Stimulated activated memory B cell treated with anti-CD40 and anti-IgM and Interleukin-4, amounts not matched to agents 10 μg/mL and 1 μg/mL and 100 μg/mL, for 72 hours (primary cell): Measurements from ENCODE around the gene SMAD3.

ENCODE experiments used
- ATAC-seq: fragments of 150-1000 bp; cut with Tn5 transposase; 2 replicates; pipeline ENCODE4 v1.10.0; 2021
- H3K27ac Mint-ChIP-seq: one replicate; pipeline ENCODE4 v1.8.0; 2022; ENCODE audit warnings: mild to moderate bottlenecking, mixed read lengths
- H3K27me3 Mint-ChIP-seq: one replicate; pipeline ENCODE4 v1.8.0; 2022; ENCODE audit warnings: mixed read lengths
- H3K36me3 Mint-ChIP-seq: one replicate; pipeline ENCODE4 v1.8.0; 2022; ENCODE audit warnings: mixed read lengths
- H3K4me1 Mint-ChIP-seq: one replicate; pipeline ENCODE4 v1.8.0; 2022; ENCODE audit warnings: mixed read lengths
- H3K4me3 Mint-ChIP-seq: one replicate; pipeline ENCODE4 v1.8.0; 2022; ENCODE audit warnings: mild to moderate bottlenecking, moderate library complexity, mixed read lengths
- H3K9me3 Mint-ChIP-seq: one replicate; pipeline ENCODE4 v1.8.0; 2022; ENCODE audit warnings: mixed read lengths

The SMAD3 gene

DNA sequence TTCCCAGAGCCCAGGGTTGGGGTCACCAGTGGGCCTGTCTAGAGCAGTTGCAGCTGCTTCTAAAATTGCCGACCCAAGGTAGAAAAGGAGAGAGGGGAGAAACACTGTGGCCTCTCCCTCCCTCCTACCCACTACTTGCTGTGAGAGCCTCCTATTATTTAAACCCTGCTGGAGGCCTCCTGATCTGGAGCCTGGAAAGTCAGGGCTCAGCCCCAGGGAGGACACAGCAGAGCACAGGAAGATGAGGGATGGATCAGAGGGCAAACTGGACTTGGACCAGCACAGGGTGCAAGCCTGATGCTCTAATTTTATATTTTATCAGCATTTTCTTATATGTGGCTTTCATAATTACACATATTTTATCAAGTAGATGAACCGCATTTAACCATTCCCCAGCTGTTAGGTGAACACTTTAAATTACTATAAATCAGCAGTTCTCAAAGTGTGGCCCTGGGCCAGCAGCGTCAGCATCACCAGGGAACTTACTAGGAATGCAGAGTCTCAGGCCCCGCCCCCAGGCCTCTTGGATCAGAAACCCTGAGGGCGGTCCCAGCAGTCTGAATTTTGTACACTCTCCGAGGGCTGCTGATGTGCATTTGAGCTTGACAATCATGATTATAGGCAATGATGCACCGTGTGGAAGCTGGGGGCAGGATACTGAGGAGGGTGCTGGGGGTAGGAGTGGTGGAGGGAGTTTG lies 26.7 kb downstream of the SMAD3 start:
- ATAC-seq = no peak
- H3K36me3 Mint-ChIP-seq = peaks cover 14% of the 10 kb centered on the region
- H3K4me3 Mint-ChIP-seq = peak overlapping the region; percentile 29
- no peaks in the 10 kb centered on the region for H3K9me3 Mint-ChIP-seq
- H3K27me3 Mint-ChIP-seq = no peaks in the 10 kb centered on the region
- no peak overlapping the region for H3K27ac Mint-ChIP-seq
- peaks cover 89% of the 10 kb centered on the region for H3K4me1 Mint-ChIP-seq

DNA sequence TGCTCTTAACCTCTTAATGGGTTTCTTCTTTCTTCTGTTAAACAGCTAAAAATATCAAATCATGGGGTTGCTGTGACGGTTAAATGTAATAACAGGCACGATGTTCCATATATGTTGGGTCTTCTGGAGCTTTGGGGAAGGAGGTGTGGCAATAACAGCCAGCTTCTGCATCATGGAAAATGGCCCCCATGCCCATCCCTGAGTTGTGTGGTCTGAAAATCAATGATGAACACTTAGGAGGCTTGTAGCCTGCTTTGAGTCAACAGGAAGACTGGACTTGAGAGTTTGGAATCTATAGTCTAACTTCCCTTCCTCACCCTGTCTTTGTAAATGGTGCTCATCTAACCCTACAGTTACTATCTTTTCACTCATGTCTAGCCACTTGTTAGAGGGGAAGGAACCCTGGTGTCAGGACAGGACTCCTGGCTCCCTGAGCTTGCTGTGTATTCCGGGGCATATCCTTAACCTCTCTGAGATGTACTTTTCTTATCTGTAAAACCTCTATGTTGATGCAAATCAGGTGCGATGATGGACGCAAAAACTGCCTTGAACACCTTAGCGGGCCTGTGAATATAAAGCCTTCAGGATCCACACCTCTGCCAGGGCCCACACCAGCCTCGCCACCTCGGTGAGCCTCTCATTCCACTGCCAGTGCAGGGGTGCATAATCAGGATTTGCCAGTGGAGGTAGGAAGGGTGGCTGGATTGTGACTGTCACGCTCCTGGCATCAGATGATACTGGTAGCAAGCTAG lies 27.5 kb downstream of the SMAD3 start:
- Mint-ChIP-seq H3K36me3 (peaks cover 22% of the 10 kb centered on the region), H3K4me3 (peak overlapping the region; percentile 34), H3K27me3 (no peaks in the 10 kb centered on the region), H3K27ac (no peak overlapping the region), H3K4me1 (peaks cover 81% of the 10 kb centered on the region), H3K9me3 (no peaks in the 10 kb centered on the region)
- no peak for ATAC-seq

DNA sequence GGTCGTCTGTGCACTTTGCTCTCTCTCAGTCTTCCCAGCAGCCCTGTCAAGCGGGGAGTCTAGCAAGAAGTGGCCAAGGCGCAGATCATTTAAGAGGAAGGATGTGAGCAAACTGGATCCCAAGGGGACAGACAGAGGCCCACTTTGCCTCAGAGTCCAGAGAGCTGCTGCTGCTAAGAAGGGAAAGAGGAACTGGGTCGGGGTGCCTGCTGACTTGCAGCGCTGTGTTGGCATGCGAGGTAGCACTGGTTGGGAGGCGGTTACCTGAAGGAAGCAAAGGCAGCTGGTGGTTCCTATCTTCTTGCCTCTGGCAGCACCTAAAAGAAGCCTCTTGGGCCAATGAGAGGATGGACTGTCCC lies 28.1 kb downstream of the SMAD3 start:
- ATAC-seq = peak; percentile 96
- Mint-ChIP-seq H3K27ac (no peak overlapping the region), H3K4me3 (peak overlapping the region; percentile 34), H3K4me1 (peaks cover 76% of the 10 kb centered on the region), H3K36me3 (peaks cover 23% of the 10 kb centered on the region), H3K9me3 (no peaks in the 10 kb centered on the region), H3K27me3 (no peaks in the 10 kb centered on the region)

DNA sequence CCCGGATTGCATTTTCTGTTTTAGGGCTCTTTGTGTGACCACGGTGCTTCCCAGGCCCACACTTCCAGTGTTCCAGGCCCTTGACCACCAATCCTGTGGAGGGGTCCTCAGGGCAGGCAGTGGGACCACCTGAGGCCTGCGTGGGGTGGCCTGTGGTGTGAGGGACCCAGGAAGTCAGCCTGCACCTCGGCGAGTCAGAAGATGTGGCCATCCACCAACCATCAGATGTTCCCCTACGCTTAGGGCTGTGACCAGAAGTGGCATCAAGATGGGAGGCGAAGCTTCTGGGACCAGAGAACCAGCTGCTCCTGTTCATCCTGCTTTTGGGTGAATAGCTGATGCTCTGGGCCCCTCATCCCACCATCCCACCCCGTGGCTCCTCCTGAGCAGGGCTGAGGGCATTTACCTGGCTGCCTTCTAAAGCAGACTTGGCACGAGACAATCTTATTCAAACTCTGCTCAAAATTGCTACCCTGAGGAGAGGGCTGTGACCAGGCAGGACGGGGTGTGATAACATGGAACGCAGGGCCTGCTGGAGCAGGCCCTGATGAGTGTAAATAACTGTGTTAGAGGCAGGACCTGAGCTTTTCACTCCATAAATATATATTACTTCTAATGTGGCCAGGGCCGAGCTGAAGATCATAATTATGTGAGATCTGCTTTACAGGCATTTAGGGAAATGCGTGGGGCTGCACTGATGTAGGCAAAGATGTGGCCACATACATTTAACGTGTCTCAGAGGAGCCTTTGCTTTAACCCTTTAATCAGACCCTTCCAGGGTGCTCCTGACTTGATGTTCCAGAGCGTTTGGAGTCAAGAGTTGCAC lies 28.8 kb downstream of the SMAD3 start:
- Mint-ChIP-seq H3K4me1 (peaks cover 68% of the 10 kb centered on the region), H3K36me3 (peaks cover 23% of the 10 kb centered on the region), H3K4me3 (peak overlapping the region; percentile 7), H3K27ac (no peak overlapping the region), H3K27me3 (no peaks in the 10 kb centered on the region), H3K9me3 (no peaks in the 10 kb centered on the region)
- ATAC-seq = no peak

DNA sequence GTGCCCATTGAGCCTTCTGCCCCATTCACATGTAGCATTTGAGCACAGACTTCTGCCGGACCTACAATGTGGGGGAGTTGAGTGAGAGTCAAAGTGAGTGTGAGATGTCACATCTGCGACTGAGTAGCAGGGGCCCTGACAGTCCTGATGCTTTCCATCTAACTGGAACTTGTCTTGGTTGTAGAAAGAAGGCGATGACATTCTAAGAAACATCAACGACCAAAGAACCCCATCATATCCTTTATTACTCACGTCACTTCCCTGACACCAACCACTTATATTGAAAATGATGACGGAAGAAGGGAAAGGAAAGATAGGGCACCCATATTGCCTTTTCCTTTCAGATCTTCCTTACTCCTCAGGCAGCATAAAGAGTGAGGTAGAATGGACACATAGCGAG lies 30.5 kb downstream of the SMAD3 start:
- ATAC-seq = no peak
- Mint-ChIP-seq H3K4me1 (peaks cover 51% of the 10 kb centered on the region), H3K36me3 (peaks cover 23% of the 10 kb centered on the region), H3K4me3 (no peak overlapping the region), H3K9me3 (no peaks in the 10 kb centered on the region), H3K27me3 (no peaks in the 10 kb centered on the region), H3K27ac (no peak overlapping the region)

DNA sequence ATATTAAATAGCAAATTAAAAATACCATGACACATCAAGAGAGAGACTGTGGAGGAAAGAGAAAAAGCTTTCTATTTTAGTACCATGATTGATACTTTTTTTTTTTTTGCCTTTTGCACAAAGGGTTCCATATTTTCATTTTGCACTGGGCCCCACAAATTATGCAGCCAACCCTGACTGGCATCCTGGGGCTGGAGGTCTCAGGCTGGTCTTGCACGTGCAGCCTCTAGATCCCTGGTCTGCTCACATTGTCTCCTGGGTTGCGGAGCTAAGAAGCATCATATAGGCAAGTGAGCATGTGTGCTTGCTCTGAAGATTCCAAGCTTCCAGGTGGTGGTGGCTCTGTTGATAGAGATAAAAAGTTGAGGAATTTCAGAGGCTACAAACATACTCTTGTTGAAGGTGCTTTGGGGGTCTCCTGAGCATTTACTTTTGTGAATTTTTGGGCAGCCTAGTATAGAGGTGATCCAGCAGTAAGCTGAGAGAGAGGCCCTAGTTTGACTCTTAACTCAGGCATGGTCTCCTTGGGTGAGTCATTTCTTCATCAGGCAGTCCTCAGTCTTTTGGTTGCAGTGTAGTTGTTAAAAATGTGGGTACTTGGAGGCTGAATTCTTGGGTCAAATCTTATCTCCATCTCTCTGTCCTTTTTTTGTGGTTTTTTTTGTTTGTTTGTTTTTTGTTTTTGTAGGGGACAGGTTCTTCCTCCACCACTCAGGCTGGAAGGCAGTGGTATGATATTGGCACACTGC lies 31.3 kb downstream of the SMAD3 start:
- Mint-ChIP-seq H3K36me3 (peaks cover 23% of the 10 kb centered on the region), H3K4me3 (no peak overlapping the region), H3K27ac (no peak overlapping the region), H3K9me3 (no peaks in the 10 kb centered on the region), H3K27me3 (no peaks in the 10 kb centered on the region), H3K4me1 (peaks cover 43% of the 10 kb centered on the region)
- ATAC-seq = no peak

DNA sequence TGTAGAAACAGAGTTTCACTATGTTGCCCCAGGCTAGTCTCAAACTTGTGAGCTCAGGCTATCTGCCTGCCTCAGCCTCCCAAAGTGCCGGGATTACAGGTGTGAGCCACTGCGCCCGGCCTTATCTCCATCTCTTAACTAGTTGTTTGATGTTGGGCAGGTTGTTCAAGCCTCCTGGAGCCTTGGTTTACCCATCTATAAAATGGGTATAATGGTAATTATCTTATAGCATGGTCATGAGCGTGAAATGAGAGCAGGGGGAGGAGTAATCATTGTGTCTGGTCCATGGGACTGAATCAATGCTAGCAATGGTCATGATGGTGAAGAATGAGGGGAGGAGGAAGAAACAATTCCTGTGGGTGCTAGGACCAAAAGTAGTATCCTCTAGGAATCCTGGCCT lies 32.0 kb downstream of the SMAD3 start:
- peaks cover 23% of the 10 kb centered on the region for H3K36me3 Mint-ChIP-seq
- ATAC-seq = no peak
- no peak overlapping the region for H3K27ac Mint-ChIP-seq
- peaks cover 36% of the 10 kb centered on the region for H3K4me1 Mint-ChIP-seq
- H3K27me3 Mint-ChIP-seq = no peaks in the 10 kb centered on the region
- H3K9me3 Mint-ChIP-seq = no peaks in the 10 kb centered on the region
- H3K4me3 Mint-ChIP-seq = no peak overlapping the region

DNA sequence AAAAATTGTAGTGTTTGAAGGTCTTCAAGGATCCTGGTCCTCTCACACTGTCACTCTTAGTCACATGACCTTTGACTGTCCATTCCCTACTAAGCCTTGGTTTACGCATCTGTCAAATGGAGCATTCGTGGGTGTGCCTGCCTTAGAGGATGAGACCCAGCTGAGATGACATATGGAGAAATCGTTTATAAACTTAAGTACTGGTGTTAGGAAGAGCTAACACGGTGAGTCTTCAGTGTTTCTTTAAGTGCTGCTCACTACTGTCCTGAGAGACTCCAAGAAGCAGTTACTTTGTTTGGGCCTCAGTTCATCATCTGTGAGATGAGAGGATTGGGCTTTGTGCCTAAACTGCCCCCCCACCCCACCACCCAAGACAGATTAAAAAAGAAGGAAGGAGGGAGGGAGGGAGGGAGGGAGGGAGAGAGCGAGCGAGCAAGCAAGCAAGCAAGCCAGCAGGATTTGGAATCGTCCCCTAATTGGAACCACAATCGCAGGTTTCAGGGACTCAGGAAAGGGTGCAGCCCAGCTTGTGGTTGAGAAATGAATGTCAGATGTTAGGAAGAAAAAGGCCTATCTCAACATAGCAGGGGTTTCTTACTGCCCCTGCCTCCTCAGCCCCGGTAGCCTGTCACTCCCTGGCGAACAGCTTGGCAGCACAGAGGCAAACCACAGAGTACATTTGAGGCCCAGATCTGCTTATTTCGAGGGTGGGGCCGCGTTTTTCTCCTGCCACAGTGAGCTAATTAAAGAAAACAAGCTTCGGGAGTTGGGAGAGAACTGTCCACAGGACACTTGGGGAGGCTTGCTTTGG lies 32.7 kb downstream of the SMAD3 start:
- Mint-ChIP-seq H3K36me3 (peaks cover 26% of the 10 kb centered on the region), H3K4me3 (no peak overlapping the region), H3K27me3 (no peaks in the 10 kb centered on the region), H3K4me1 (peaks cover 29% of the 10 kb centered on the region), H3K9me3 (no peaks in the 10 kb centered on the region), H3K27ac (no peak overlapping the region)
- no peak for ATAC-seq

DNA sequence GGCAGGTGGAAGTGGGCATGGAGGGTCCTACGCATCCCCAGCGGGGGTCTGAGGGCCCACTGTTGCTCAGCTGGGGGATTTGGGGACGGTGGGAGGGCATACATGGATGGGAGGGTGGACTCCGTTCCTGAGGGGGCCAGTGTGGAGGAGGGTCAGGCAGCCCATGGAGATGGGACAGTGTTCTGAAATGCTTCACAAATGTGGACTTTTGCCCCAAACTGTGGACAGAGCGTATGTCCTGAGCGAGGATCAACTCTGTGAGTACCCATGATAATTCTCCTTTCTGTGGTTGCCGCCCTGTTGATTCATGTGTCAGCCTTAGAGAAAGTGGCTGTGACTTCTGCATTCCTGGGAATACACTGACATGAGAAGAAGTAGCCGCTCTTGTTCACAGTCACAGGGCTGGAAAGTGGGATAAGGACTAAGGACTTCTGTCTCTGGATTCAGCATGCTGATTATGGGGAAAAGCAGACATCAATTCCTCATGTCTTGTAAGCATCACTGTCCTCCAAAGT lies 33.4 kb downstream of the SMAD3 start:
- no peaks in the 10 kb centered on the region for H3K27me3 Mint-ChIP-seq
- H3K9me3 Mint-ChIP-seq = no peaks in the 10 kb centered on the region
- peaks cover 27% of the 10 kb centered on the region for H3K36me3 Mint-ChIP-seq
- peaks cover 22% of the 10 kb centered on the region for H3K4me1 Mint-ChIP-seq
- H3K27ac Mint-ChIP-seq = no peak overlapping the region
- no peak for ATAC-seq
- no peak overlapping the region for H3K4me3 Mint-ChIP-seq

DNA sequence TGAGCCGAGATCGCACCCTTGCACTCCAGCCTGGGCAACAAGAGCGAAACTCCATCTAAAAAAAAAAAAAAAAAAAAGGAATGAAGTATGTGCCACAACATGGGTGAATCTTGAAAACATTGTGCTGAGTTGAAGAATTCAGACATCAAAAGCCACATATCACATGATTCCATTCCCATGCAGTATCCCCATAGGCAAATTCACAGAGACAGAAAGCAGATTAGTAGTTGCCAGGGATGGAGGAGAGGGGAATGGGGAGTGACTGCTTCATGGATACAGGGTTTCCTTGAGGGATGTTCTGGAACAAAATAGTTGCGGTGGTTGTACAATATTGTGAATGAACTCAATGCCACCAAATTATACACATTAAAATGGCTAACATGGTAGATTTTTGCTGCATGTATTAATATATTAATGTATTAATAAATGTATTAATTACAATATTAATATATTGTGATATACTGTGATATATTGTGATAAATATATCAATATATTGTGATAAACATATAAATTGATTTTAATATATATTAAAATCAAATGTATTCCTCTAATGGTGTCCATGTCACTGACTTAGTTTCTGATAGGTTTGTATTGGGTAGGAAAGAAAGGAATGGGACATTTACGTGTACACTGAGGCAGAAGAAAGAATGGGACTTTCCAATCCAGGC lies 34.9 kb downstream of the SMAD3 start:
- ATAC-seq = no peak

DNA sequence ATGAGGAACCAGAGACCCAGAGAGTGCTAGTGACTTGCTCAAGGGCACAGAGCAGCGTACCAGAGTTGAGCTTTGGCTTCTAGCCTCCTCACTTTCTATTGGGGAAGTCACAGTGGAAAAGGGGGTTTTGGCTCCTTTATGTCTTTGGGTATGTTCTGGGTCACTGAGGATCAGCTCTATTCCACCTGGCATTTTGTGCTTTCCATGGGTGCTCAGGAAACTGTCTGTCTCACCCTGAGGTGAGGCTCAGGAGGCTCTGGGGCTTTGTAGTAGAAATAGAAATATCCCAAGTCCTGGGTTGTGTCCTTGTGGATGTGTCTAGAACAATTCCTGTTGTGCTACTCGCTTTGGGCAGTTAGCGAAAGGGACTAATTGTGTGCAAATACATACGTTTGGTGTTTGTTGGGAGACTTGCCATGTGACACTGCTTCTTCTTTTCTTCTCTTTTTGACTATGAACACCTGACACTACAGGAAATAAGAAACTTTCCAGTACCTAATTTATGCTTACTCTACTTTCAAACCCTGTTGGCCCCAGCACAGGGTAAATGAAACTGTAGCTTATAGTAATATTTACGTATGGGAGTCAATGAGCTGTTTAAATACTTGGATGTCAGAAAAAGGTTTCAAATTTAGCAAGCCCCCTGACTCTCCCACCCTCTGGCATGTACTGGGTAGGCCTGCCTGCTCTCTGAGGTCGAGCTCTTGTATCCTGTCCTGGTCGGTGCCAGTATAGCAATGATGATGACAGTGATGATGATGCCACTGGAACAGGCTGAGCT lies 35.6 kb downstream of the SMAD3 start:
- Mint-ChIP-seq H3K36me3 (peaks cover 26% of the 10 kb centered on the region), H3K27ac (no peak overlapping the region), H3K4me3 (no peak overlapping the region), H3K4me1 (peaks cover under 1% of the 10 kb centered on the region), H3K9me3 (no peaks in the 10 kb centered on the region), H3K27me3 (no peaks in the 10 kb centered on the region)
- ATAC-seq = peak; percentile 90

More for the DNA sequence above, 34.9 kb downstream of the SMAD3 start:
- no peaks in the 10 kb centered on the region for H3K27me3 Mint-ChIP-seq
- H3K4me3 Mint-ChIP-seq = peak overlapping the region; percentile 35
- peaks cover 27% of the 10 kb centered on the region for H3K36me3 Mint-ChIP-seq
- H3K4me1 Mint-ChIP-seq = peaks cover 8% of the 10 kb centered on the region
- no peaks in the 10 kb centered on the region for H3K9me3 Mint-ChIP-seq
- no peak overlapping the region for H3K27ac Mint-ChIP-seq

DNA sequence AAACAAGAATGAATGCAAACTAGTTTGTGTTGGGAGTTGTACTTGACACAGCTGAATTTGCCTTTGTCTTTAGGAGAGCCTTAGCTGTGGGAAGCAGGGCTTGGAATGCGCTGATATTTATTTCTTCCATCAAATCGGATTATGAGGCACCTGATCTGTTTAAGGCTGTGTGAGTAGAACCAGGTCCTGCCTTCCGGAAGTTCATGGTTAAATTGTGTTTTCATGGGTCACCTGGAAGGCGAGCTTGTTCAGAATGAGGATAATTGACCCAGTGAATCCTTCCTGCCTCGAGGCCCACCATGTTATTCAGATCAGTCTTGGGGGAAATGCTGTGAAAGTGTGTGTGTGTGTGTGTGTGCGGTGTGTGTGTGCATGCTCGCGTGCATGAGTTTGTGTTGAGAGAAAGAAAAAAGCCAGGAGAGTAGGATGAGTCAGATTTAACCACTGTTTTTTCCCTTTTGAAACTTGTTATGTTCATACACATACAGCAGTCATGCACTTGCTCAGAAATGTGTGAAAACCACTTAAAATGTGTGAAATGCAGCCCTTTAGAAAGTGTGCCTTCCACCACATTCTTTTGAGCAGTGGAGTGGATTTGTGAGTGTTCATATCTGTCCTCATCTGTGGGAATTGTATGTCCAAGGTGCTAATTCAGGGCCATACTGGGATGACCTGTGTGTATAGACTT lies 36.7 kb downstream of the SMAD3 start:
- no peaks in the 10 kb centered on the region for H3K4me1 Mint-ChIP-seq
- H3K36me3 Mint-ChIP-seq = peaks cover 25% of the 10 kb centered on the region
- H3K4me3 Mint-ChIP-seq = no peak overlapping the region
- no peaks in the 10 kb centered on the region for H3K27me3 Mint-ChIP-seq
- H3K27ac Mint-ChIP-seq = no peak overlapping the region
- peak; percentile 78 for ATAC-seq
- no peaks in the 10 kb centered on the region for H3K9me3 Mint-ChIP-seq

DNA sequence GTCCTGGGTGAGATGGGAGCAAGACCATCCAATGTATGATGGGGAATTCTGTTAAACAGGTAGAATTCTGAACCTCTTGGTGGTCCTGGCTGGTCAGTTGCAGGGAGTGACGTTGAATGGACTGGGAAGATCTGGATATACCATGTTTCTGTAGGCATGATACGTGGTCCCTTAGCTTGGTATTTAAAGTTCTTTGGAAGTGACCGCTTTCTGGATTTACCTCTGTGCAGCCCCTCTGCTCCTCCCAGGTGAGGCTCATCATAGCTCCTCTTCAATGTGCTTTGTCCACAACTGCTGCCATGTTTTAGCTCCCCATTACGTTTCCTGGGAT lies 37.2 kb downstream of the SMAD3 start:
- H3K36me3 Mint-ChIP-seq = peaks cover 20% of the 10 kb centered on the region
- no peak for ATAC-seq
- H3K27ac Mint-ChIP-seq = no peak overlapping the region
- H3K4me1 Mint-ChIP-seq = no peaks in the 10 kb centered on the region
- H3K4me3 Mint-ChIP-seq = no peak overlapping the region
- H3K9me3 Mint-ChIP-seq = no peaks in the 10 kb centered on the region
- H3K27me3 Mint-ChIP-seq = no peaks in the 10 kb centered on the region
